ENCODE data around the gene GFOD1. TPM values are rescaled to one million over a fixed set of nuclear protein-coding genes. Genes with fewer than 3 reads are reported as not detected.

The GFOD1 gene
- total RNA-seq, 1 experiment from 2014 or later, result 6.1 TPM

DNA sequence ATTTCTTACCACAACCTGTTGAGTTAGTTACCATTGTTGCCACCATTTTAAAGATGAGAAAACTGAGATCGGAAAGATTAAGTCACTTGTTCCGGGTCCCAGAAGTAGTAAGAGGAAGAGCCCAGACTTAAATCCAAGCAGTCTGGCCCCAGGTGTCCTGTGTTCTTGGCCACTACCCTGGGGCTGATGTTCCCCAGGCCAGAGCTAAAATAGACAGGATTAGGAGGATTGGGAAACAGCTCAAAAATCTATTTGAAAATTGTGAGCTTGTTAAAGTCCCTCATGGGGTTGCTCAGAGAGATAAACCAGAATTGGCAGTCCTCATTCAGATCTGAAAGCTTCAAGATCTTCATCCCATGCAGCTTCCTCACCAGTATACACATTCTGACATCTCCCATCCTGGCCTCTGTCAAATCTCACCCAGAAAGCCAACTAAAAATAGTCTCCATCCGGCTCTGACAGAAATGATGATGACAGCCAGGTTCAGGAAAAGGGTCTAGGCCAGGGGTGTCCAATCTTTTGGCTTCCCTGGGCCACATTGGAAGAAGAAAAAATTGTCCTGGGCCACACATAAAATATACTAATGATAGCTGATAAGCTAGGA lies 62.0 kb downstream of the GFOD1 start:
- H3K4ac ChIP-seq (ENCODE audit: low read depth, low read length), result no peak overlapping the region
- H3K4me1 Mint-ChIP-seq, result peaks cover 60 to 66% of the 10 kb centered on the region in 2 experiments

More for the DNA sequence above, 62.0 kb downstream of the GFOD1 start:
- Mint-ChIP-seq H3K27me3 (ENCODE audit: low read depth) (no peaks in the 10 kb centered on the region), H3K36me3 (ENCODE audit: insufficient read depth in 1 of 3, low read depth in 3 of 3) (no peaks in the 10 kb centered on the region), H3K9me3 (no peaks in the 10 kb centered on the region), H3K4me3 (no peak overlapping the region), H3K27ac (peak overlapping the region in 2 of 3 experiments; percentile 63 to 95; a peak in 5 of 7 replicates)
- H4K91ac ChIP-seq (ENCODE audit: insufficient read length, low read depth, low read length), result no peak overlapping the region
- no peak overlapping the region for H2AK5ac ChIP-seq (ENCODE audit: insufficient read length, low read length)
- no peak overlapping the region for H3K14ac ChIP-seq (ENCODE audit: insufficient read depth, low read length)
- H3K79me2 ChIP-seq (ENCODE audit: insufficient read depth, low read length), result no peaks in the 10 kb centered on the region
- H2BK20ac ChIP-seq (ENCODE audit: low read depth, low read length, poor library complexity, severe bottlenecking), result no peak overlapping the region
- H4K5ac ChIP-seq (ENCODE audit: insufficient read length, low read depth, low read length), result no peak overlapping the region
- no peak overlapping the region for H4K8ac ChIP-seq (replicated peaks; ENCODE audit: insufficient read length, low read depth, low read length)
- H3K27ac ChIP-seq (ENCODE audit: insufficient read length, low read depth, low read length), result no peak overlapping the region
- no peak overlapping the region for H2BK12ac ChIP-seq (ENCODE audit: insufficient read length, low read depth, low read length)
- no peaks in the 10 kb centered on the region for H3K23me2 ChIP-seq (ENCODE audit: insufficient read length, low read depth, low read length, poor library complexity, severe bottlenecking)
- no peak overlapping the region for H3K56ac ChIP-seq (ENCODE audit: insufficient read length, low read depth, low read length)
- H2BK120ac ChIP-seq (ENCODE audit: low read depth, low read length, poor library complexity, severe bottlenecking), result no peak overlapping the region
- no peak overlapping the region for H3K18ac ChIP-seq (ENCODE audit: insufficient read length, low read depth, low read length)
- H2BK5ac ChIP-seq (ENCODE audit: insufficient read length, low read length), result no peak overlapping the region
- WGBS (ENCODE audit: extremely low coverage, insufficient read length, low lambda C conversion rate), result no CpG with 5 or more reads among the region's 3 CpGs
- H3T11ph ChIP-seq (ENCODE audit: low read length), result no peak overlapping the region
- H2BK15ac ChIP-seq (ENCODE audit: low read depth, low read length), result no peak overlapping the region
- no peaks in the 10 kb centered on the region for H3K9me3 ChIP-seq (ENCODE audit: control insufficient read depth, low read depth, low read length)
- H3K23ac ChIP-seq (ENCODE audit: insufficient read length, low read depth, low read length), result no peak overlapping the region
- H4K20me1 ChIP-seq (ENCODE audit: control insufficient read depth, insufficient read depth, insufficient read length), result no peaks in the 10 kb centered on the region
- no peak for DNase-seq
- TF ChIP-seq, protein P1, sequence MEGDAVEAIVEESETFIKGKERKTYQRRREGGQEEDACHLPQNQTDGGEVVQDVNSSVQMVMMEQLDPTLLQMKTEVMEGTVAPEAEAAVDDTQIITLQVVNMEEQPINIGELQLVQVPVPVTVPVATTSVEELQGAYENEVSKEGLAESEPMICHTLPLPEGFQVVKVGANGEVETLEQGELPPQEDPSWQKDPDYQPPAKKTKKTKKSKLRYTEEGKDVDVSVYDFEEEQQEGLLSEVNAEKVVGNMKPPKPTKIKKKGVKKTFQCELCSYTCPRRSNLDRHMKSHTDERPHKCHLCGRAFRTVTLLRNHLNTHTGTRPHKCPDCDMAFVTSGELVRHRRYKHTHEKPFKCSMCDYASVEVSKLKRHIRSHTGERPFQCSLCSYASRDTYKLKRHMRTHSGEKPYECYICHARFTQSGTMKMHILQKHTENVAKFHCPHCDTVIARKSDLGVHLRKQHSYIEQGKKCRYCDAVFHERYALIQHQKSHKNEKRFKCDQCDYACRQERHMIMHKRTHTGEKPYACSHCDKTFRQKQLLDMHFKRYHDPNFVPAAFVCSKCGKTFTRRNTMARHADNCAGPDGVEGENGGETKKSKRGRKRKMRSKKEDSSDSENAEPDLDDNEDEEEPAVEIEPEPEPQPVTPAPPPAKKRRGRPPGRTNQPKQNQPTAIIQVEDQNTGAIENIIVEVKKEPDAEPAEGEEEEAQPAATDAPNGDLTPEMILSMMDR (conservative IDR thresholded peaks at IDR 0.05), result no peak
- H3K4me1 ChIP-seq (ENCODE audit: insufficient read depth, low read length), result peaks cover 33% of the 10 kb centered on the region; the same call in 1 of the 2 replicates
- no peak overlapping the region for H3K9ac ChIP-seq (ENCODE audit: extremely low read depth, insufficient read length, low read length)
- H3K27me3 ChIP-seq (ENCODE audit: insufficient read depth, low read length), result no peaks in the 10 kb centered on the region
- H3K4me2 ChIP-seq (ENCODE audit: insufficient read depth, insufficient read length, low read length), result no peak overlapping the region
- H2AFZ ChIP-seq (ENCODE audit: low read length), result no peak overlapping the region
- H3K79me1 ChIP-seq (ENCODE audit: insufficient read depth, low read depth, low read length, poor library complexity, severe bottlenecking), result no peaks in the 10 kb centered on the region
